Neutrophil (primary cell): ENCODE measurements around the gene TOR1B.

Source experiments
- H3K27ac ChIP-seq: fragments of 200-600 bp; sonication (generic); 2 replicates; pipeline ENCODE4 v1.5.1; 2016; ENCODE audit warnings: mild to moderate bottlenecking, moderate library complexity
- H3K27me3 ChIP-seq: fragments of 200-600 bp; sonication (generic); 2 replicates; pipeline ENCODE4 v1.6.0; 2016; ENCODE audit warnings: mild to moderate bottlenecking
- H3K36me3 ChIP-seq: fragments of 200-600 bp; sonication (generic); 2 replicates; pipeline ENCODE4 v1.5.1; 2017
- H3K4me1 ChIP-seq, 2 experiments: fragments of 200-600 bp in 1 of 2; sonication (generic) in 1 of 2; 1 replicate in 1 of 2; 2 replicates in 1 of 2; pipeline versions ENCODE4 v1.5.1 to v1.6.1; 2013 to 2016; ENCODE audit warnings: low read depth in 1 of 2, low read length in 1 of 2, mild to moderate bottlenecking in 1 of 2, moderate library complexity in 1 of 2; ENCODE audit not compliant: control insufficient read depth in 1 of 2, insufficient read depth in 1 of 2
- H3K4me3 ChIP-seq, 2 experiments: fragments of 200-600 bp in 1 of 2; sonication (generic) in 1 of 2; 1 replicate in 1 of 2; 2 replicates in 1 of 2; pipeline ENCODE4 v1.5.1; 2013 to 2016; ENCODE audit warnings: low read depth in 1 of 2, low read length in 1 of 2, mild to moderate bottlenecking in 1 of 2, moderate library complexity in 1 of 2
- H3K9me3 ChIP-seq: fragments of 200-600 bp; sonication (generic); 2 replicates; pipeline ENCODE4 v1.5.1; 2016
- CTCF ChIP-seq: fragments of 200-600 bp; sonication (generic); IDR thresholded peaks from 2 replicates; pipeline ENCODE4 v1.5.1; 2016; ENCODE audit warnings: antibody characterized with exemption

The TOR1B gene

GRCh38 chr9:129803676-129804060, 684 bp downstream of the TOR1B start:
- H3K36me3 ChIP-seq: peaks cover 20% of the 10 kb centered on the region
- peak overlapping the region; percentile 96 for H3K27ac ChIP-seq

GRCh38 chr9:129806061-129806460, 3.1 kb downstream of the TOR1B start:
- Histone ChIP-seq H3K36me3 (peaks cover 44% of the 10 kb centered on the region), H3K4me3 (peak overlapping the region; percentile 42 to 44), H3K4me1 (peaks cover 63 to 64% of the 10 kb centered on the region in 2 experiments), H3K9me3 (no peaks in the 10 kb centered on the region), H3K27me3 (no peaks in the 10 kb centered on the region), H3K27ac (peak overlapping the region; percentile 88)
- no peak for TF ChIP-seq CTCF

More at GRCh38 chr9:129803676-129804060, 684 bp downstream of the TOR1B start:
- H3K4me1 ChIP-seq: peaks cover 50 to 53% of the 10 kb centered on the region in 2 experiments
- peak overlapping the region; percentile 86 to 91 for H3K4me3 ChIP-seq
- H3K27me3 ChIP-seq: no peaks in the 10 kb centered on the region
- TF ChIP-seq CTCF: no peak
- no peaks in the 10 kb centered on the region for H3K9me3 ChIP-seq

- H3K4me3 ChIP-seq: no peak overlapping the region
- H3K27me3 ChIP-seq: no peaks in the 10 kb centered on the region
- peak overlapping the region; percentile 73 for H3K27ac ChIP-seq
- H3K9me3 ChIP-seq: no peaks in the 10 kb centered on the region
- H3K4me1 ChIP-seq: peaks cover 54 to 59% of the 10 kb centered on the region in 2 experiments
- H3K36me3 ChIP-seq: peaks cover 73% of the 10 kb centered on the region
- no peak for TF ChIP-seq CTCF
Measured at GRCh38 chr9:129809346-129809745, 6.4 kb downstream of the TOR1B start.

- no peaks in the 10 kb centered on the region for H3K27me3 ChIP-seq
- TF ChIP-seq CTCF: no peak
- H3K4me3 ChIP-seq: no peak overlapping the region
- H3K36me3 ChIP-seq: peaks cover 78% of the 10 kb centered on the region
- no peaks in the 10 kb centered on the region for H3K9me3 ChIP-seq
- H3K27ac ChIP-seq: peak overlapping the region; percentile 73
- peaks cover 48 to 52% of the 10 kb centered on the region in 2 experiments for H3K4me1 ChIP-seq
Measured at GRCh38 chr9:129810116-129810515, 7.1 kb downstream of the TOR1B start.

GRCh38 chr9:129810788-129811187, 7.8 kb downstream of the TOR1B start:
- peaks cover 48 to 49% of the 10 kb centered on the region in 2 experiments for H3K4me1 ChIP-seq
- H3K27ac ChIP-seq: peak overlapping the region; percentile 73
- no peaks in the 10 kb centered on the region for H3K9me3 ChIP-seq
- TF ChIP-seq CTCF: no peak
- no peaks in the 10 kb centered on the region for H3K27me3 ChIP-seq
- H3K4me3 ChIP-seq: no peak overlapping the region
- peaks cover 85% of the 10 kb centered on the region for H3K36me3 ChIP-seq

GRCh38 chr9:129811967-129812363, 9.0 kb downstream of the TOR1B start:
- peak overlapping the region; percentile 37 for H3K27ac ChIP-seq
- H3K4me1 ChIP-seq: peaks cover 48 to 49% of the 10 kb centered on the region in 2 experiments
- peaks cover 93% of the 10 kb centered on the region for H3K36me3 ChIP-seq
- H3K27me3 ChIP-seq: no peaks in the 10 kb centered on the region
- no peak for TF ChIP-seq CTCF
- H3K4me3 ChIP-seq: no peak overlapping the region
- H3K9me3 ChIP-seq: no peaks in the 10 kb centered on the region
